ENCODE results near the gene CNTNAP4. TPM values are rescaled to one million over a fixed set of nuclear protein-coding genes. Genes with fewer than 3 reads are reported as not detected.

CNTNAP4 gene
- polyA plus RNA-seq, 1 of the 3 experiments (the other 2 are of a cell fraction): not detected

DNA sequence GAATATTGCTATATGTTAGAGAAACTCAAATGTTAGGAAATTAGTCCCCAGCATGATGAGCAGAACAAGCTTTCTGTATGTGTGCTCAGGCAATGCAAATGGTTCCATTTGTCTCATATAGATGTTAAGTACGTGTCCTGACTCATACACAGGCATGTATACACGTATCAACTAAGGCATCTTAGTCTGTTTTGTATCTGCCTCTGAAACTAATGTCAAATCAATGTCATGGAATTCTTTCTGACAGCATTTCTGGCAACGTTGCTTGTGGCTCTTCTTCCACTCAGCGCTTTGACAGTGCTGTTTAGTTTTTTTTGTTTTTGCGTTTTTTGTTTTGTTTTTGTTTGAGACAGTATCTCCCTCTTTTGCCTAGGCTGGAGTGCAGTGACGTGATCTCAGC lies 111.9 kb downstream of the CNTNAP4 start:
- Histone ChIP-seq H3K9me3 (no peaks in the 10 kb centered on the region), H3K27me3 (ENCODE audit: insufficient read depth) (no peaks in the 10 kb centered on the region), H3K4me3 (ENCODE audit: low read depth in 2 of 2, low read length in 1 of 2) (no peak overlapping the region), H3K27ac (ENCODE audit: low read depth in 2 of 2, low read length in 1 of 2) (no peak overlapping the region), H3K36me3 (replicated peaks in 1 of 2; ENCODE audit: control insufficient read depth in 1 of 2, insufficient read depth in 2 of 2, low read length in 1 of 2) (no peaks in the 10 kb centered on the region), H3K9me2 (no peaks in the 10 kb centered on the region), H4K20me1 (ENCODE audit: insufficient read depth) (no peaks in the 10 kb centered on the region), H2AFZ (ENCODE audit: low read depth) (no peak overlapping the region), H3F3A (replicated peaks; ENCODE audit: insufficient read depth) (no peaks in the 10 kb centered on the region), H3K4me2 (no peak overlapping the region), H3K9ac (no peak overlapping the region), H3K4me1 (ENCODE audit: control insufficient read depth in 1 of 2, insufficient read depth in 2 of 2, low read depth in 1 of 2, low read length in 1 of 2) (peaks cover 0 to 2% of the 10 kb centered on the region in 2 experiments; a peak in 1 of 4 replicates), H3K79me2 (ENCODE audit: insufficient read depth) (no peaks in the 10 kb centered on the region)
- no peak for DNase-seq
- 39% methylated on average over 6 of the region's 6 CpGs for WGBS (ENCODE audit: low lambda C conversion rate)
- ChIA-PET POLR2A (no interaction called here), CTCF (no interaction called here)
- TF ChIP-seq NFIC (IDR thresholded peaks at IDR 0.05; ENCODE audit: borderline replicate concordance) (no peak), EZH2phosphoT487 (IDR thresholded peaks at IDR 0.05; ENCODE audit: borderline replicate concordance, low read depth) (no peak), SMC3 (IDR thresholded peaks at IDR 0.05; ENCODE audit: low read depth, low read length) (no peak), SIN3A (IDR thresholded peaks at IDR 0.05; ENCODE audit: borderline replicate concordance, low read depth, low read length) (no peak), TAF1 (IDR thresholded peaks at IDR 0.05; ENCODE audit: borderline replicate concordance, low read depth, low read length) (no peak), FOXM1 (IDR thresholded peaks at IDR 0.05; ENCODE audit: low read depth) (no peak), FOXJ3 (CRISPR knock-in tag; IDR thresholded peaks at IDR 0.05) (no peak), GABPA (IDR thresholded peaks at IDR 0.05; ENCODE audit: low read depth) (no peak), RAD21 (IDR thresholded peaks at IDR 0.05; ENCODE audit: low read length) (no peak), TCF12 (IDR thresholded peaks at IDR 0.05) (peak; percentile 29; the same call in 1 of the 2 replicates), FOSL2 (IDR thresholded peaks at IDR 0.05; ENCODE audit: borderline replicate concordance, low read depth) (no peak), RFX5 (IDR thresholded peaks at IDR 0.05; ENCODE audit: low read length) (no peak)
- TF ChIP-seq, protein P1, sequence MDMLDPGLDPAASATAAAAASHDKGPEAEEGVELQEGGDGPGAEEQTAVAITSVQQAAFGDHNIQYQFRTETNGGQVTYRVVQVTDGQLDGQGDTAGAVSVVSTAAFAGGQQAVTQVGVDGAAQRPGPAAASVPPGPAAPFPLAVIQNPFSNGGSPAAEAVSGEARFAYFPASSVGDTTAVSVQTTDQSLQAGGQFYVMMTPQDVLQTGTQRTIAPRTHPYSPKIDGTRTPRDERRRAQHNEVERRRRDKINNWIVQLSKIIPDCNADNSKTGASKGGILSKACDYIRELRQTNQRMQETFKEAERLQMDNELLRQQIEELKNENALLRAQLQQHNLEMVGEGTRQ (IDR thresholded peaks at IDR 0.05; ENCODE audit: borderline replicate concordance, low read depth, low read length): no peak
- TF ChIP-seq, protein P2, sequence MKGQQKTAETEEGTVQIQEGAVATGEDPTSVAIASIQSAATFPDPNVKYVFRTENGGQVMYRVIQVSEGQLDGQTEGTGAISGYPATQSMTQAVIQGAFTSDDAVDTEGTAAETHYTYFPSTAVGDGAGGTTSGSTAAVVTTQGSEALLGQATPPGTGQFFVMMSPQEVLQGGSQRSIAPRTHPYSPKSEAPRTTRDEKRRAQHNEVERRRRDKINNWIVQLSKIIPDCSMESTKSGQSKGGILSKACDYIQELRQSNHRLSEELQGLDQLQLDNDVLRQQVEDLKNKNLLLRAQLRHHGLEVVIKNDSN (IDR thresholded peaks at IDR 0.05; ENCODE audit: borderline replicate concordance, low read depth): no peak
- TF ChIP-seq, protein P3, sequence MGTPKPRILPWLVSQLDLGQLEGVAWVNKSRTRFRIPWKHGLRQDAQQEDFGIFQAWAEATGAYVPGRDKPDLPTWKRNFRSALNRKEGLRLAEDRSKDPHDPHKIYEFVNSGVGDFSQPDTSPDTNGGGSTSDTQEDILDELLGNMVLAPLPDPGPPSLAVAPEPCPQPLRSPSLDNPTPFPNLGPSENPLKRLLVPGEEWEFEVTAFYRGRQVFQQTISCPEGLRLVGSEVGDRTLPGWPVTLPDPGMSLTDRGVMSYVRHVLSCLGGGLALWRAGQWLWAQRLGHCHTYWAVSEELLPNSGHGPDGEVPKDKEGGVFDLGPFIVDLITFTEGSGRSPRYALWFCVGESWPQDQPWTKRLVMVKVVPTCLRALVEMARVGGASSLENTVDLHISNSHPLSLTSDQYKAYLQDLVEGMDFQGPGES (IDR thresholded peaks at IDR 0.05; ENCODE audit: low read depth, low read length): no peak
- TF ChIP-seq, protein P4, sequence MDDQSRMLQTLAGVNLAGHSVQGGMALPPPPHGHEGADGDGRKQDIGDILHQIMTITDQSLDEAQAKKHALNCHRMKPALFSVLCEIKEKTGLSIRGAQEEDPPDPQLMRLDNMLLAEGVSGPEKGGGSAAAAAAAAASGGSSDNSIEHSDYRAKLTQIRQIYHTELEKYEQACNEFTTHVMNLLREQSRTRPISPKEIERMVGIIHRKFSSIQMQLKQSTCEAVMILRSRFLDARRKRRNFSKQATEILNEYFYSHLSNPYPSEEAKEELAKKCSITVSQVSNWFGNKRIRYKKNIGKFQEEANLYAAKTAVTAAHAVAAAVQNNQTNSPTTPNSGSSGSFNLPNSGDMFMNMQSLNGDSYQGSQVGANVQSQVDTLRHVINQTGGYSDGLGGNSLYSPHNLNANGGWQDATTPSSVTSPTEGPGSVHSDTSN (IDR thresholded peaks at IDR 0.05): 0 out of 2 replicates have a peak, but pooled peaks have one; percentile 32

All from SK-N-SH (cell line).